SK-N-SH (cell line): Measurements from ENCODE around the gene MAMLD1. TPM values are rescaled to one million over a fixed set of nuclear protein-coding genes. Genes with fewer than 3 reads are reported as not detected.

Experiments used
- CTCF ChIA-PET: fragments of 300-600, 350-600 bp; formaldehyde crosslinking; extraction: SDS; loops from one replicate; lab custom pipeline; 2021; lab: Yijun Ruan, JAX
- POLR2A ChIA-PET: fragments of 350-600 bp; sonication (Branson Sonifier 250); formaldehyde crosslinking; extraction: SDS; loops from one replicate; lab custom pipeline; 2020; ENCODE audit warnings: antibody characterized with exemption, inconsistent platforms; lab: Yijun Ruan, JAX
- DNase-seq: peaks from one replicate; pipeline ENCODE4 v3.0.0; 2012
- H2AFZ ChIP-seq: fragments of 200-600 bp; sonication (generic); 2 replicates; pipeline ENCODE4 v1.8.1; 2016; ENCODE audit warnings: antibody characterized with exemption, mild to moderate bottlenecking, low read depth
- H3F3A ChIP-seq: fragments of 200-600 bp; sonication (generic); replicated peaks from 2 replicates; pipeline ENCODE3; 2016; ENCODE audit warnings: antibody characterized with exemption, mild to moderate bottlenecking; ENCODE audit not compliant: insufficient read depth
- H3K27ac ChIP-seq, 2 experiments: fragments of 200-500 bp in 1 of 2; fragments of 200-600 bp in 1 of 2; sonication (Bioruptor generic) in 1 of 2; sonication (generic), shearing (Covaris generic) in 1 of 2; 2 replicates each; pipeline versions ENCODE4 v1.5.1 to v1.6.1; 2014 to 2016; ENCODE audit warnings: low read depth in 2 of 2, inconsistent platforms in 1 of 2, low read length in 1 of 2, mild to moderate bottlenecking in 1 of 2, mixed read lengths in 1 of 2
- H3K27me3 ChIP-seq: fragments of 200-600 bp; sonication (generic), shearing (Covaris generic); 2 replicates; pipeline ENCODE4 v1.6.1; 2016; ENCODE audit warnings: mixed run types; ENCODE audit not compliant: insufficient read depth
- H3K36me3 ChIP-seq, 2 experiments: fragments of 200-500 bp in 1 of 2; fragments of 200-600 bp in 1 of 2; sonication (Bioruptor generic) in 1 of 2; sonication (generic) in 1 of 2; replicated peaks in 1 of 2; 2 replicates each; pipeline versions ENCODE3 to v1.5.1; 2014 to 2016; ENCODE audit warnings: low read length in 1 of 2, mild to moderate bottlenecking in 1 of 2; ENCODE audit not compliant: insufficient read depth in 2 of 2, control insufficient read depth in 1 of 2
- H3K4me1 ChIP-seq, 2 experiments: fragments of 200-500 bp in 1 of 2; fragments of 200-600 bp in 1 of 2; sonication (Bioruptor generic) in 1 of 2; sonication (generic), shearing (Covaris generic) in 1 of 2; 2 replicates each; pipeline versions ENCODE4 v1.5.1 to v1.6.1; 2014 to 2016; ENCODE audit warnings: low read depth in 1 of 2, low read length in 1 of 2, mixed run types in 1 of 2; ENCODE audit not compliant: insufficient read depth in 2 of 2, control insufficient read depth in 1 of 2
- H3K4me2 ChIP-seq: fragments of 200-600 bp; sonication (generic), shearing (Covaris generic); 2 replicates; pipeline ENCODE4 v1.6.1; 2017; ENCODE audit warnings: mixed run types
- H3K4me3 ChIP-seq, 2 experiments: fragments of 200-500 bp in 1 of 2; fragments of 200-600 bp in 1 of 2; sonication (Bioruptor generic) in 1 of 2; sonication (generic), shearing (Covaris generic) in 1 of 2; 2 replicates each; pipeline versions ENCODE4 v1.5.1 to v1.8.1; 2014 to 2016; ENCODE audit warnings: low read depth in 2 of 2, inconsistent platforms in 1 of 2, low read length in 1 of 2, mild to moderate bottlenecking in 1 of 2, mixed read lengths in 1 of 2, moderate library complexity in 1 of 2
- H3K79me2 ChIP-seq: fragments of 200-600 bp; sonication (generic); 2 replicates; pipeline ENCODE4 v1.8.1; 2017; ENCODE audit warnings: mild to moderate bottlenecking; ENCODE audit not compliant: insufficient read depth
- H3K9ac ChIP-seq: fragments of 200-600 bp; sonication (generic); 2 replicates; pipeline ENCODE4 v1.6.1; 2017; ENCODE audit warnings: mixed run types
- H3K9me2 ChIP-seq: fragments of 200-600 bp; sonication (generic); 2 replicates; pipeline ENCODE4 v1.6.1; 2017; ENCODE audit warnings: mixed run types
- H3K9me3 ChIP-seq: fragments of 200-600 bp; sonication (generic); 2 replicates; pipeline ENCODE4 v1.6.1; 2017; ENCODE audit warnings: mixed run types, mild to moderate bottlenecking, moderate library complexity
- H4K20me1 ChIP-seq: fragments of 200-600 bp; sonication (generic); 2 replicates; pipeline ENCODE4 v1.6.1; 2017; ENCODE audit warnings: mild to moderate bottlenecking, mixed run types; ENCODE audit not compliant: insufficient read depth
- ELF1 ChIP-seq: IDR thresholded peaks from 2 replicates; pipeline ENCODE4 v1.4.0; 2012
- EP300 ChIP-seq, 2 experiments: IDR thresholded peaks; 2 replicates each; pipeline versions ENCODE4 v1.4.0 to v1.6.1; 2012; ENCODE audit warnings: borderline replicate concordance in 1 of 2, low read depth in 1 of 2, low read length in 1 of 2
- EZH2phosphoT487 ChIP-seq: fragments of 200-600 bp; sonication (generic); IDR thresholded peaks from 2 replicates; pipeline ENCODE4 v1.6.1; 2017; ENCODE audit warnings: low read depth, mixed run types, mild to moderate bottlenecking, antibody characterized with exemption, moderate library complexity, borderline replicate concordance
- FOSL2 ChIP-seq: IDR thresholded peaks from 2 replicates; pipeline ENCODE4 v1.4.0; 2012; ENCODE audit warnings: low read depth, mild to moderate bottlenecking, moderate library complexity, borderline replicate concordance
- FOXJ3 ChIP-seq: sonication (generic); formaldehyde crosslinking; IDR thresholded peaks from 2 replicates; pipeline ENCODE4 v1.5.1; 2020; ENCODE audit warnings: mild to moderate bottlenecking, missing genetic modification reagents
- GABPA ChIP-seq: IDR thresholded peaks from 2 replicates; pipeline ENCODE4 v1.4.0; 2012; ENCODE audit warnings: low read depth, mild to moderate bottlenecking
- MXI1 ChIP-seq: IDR thresholded peaks from 2 replicates; pipeline ENCODE4 v1.6.1; 2012; ENCODE audit warnings: mild to moderate bottlenecking, low read depth, low read length, improper control_type of control experiment
- NRF1 ChIP-seq: IDR thresholded peaks from 2 replicates; pipeline ENCODE4 v1.6.1; 2012; ENCODE audit warnings: low read depth, mild to moderate bottlenecking, low read length
- POLR2AphosphoS5 ChIP-seq: IDR thresholded peaks from 2 replicates; pipeline ENCODE4 v1.6.1; 2012; ENCODE audit warnings: low read depth, low read length
- RCOR1 ChIP-seq: fragments of 150-350 bp; IDR thresholded peaks from 2 replicates; pipeline ENCODE4 v1.6.1; 2017; ENCODE audit warnings: antibody characterized with exemption, low read length
- RXRA ChIP-seq: IDR thresholded peaks from 2 replicates; pipeline ENCODE4 v1.4.0; 2012; ENCODE audit warnings: low read depth, mild to moderate bottlenecking, borderline replicate concordance
- SMC3 ChIP-seq: IDR thresholded peaks from 2 replicates; pipeline ENCODE4 v1.6.1; 2012; ENCODE audit warnings: low read depth, low read length, improper control_type of control experiment
- TAF1 ChIP-seq: IDR thresholded peaks from 2 replicates; pipeline ENCODE4 v1.6.1; 2012; ENCODE audit warnings: low read depth, mild to moderate bottlenecking, low read length, moderate library complexity, borderline replicate concordance
- TCF12 ChIP-seq: IDR thresholded peaks from 2 replicates; pipeline ENCODE4 v1.4.0; 2012
- WGBS: methylation state at CpG from one replicate; pipeline ENCODE4 v1.1.6; 2017; ENCODE audit warnings: low lambda C conversion rate; 5-methylcytosine and 5-hydroxymethylcytosine counted together
- polyA plus RNA-seq, 3 experiments: library from polyadenylated mRNA; depleted of rRNA; stranded (reverse); fragments of >200 nt; gene quantifications; 2 replicates each; pipeline ENCODE4 v1.2.3, GENCODE V29; 2012
- TF ChIP-seq, protein P1 (sequence below): IDR thresholded peaks from 2 replicates; pipeline ENCODE4 v1.4.0; 2012; ENCODE audit warnings: low read depth, borderline replicate concordance
- TF ChIP-seq, protein P2 (sequence below): IDR thresholded peaks from 2 replicates; pipeline ENCODE4 v1.4.0; 2012; ENCODE audit warnings: low read depth
- TF ChIP-seq, protein P3 (sequence below): fragments of 200-600 bp; sonication (generic); IDR thresholded peaks from 2 replicates; pipeline ENCODE4 v1.6.1; 2017; ENCODE audit warnings: antibody characterized with exemption, mild to moderate bottlenecking, moderate library complexity
- TF ChIP-seq, protein P4 (sequence below): IDR thresholded peaks from 2 replicates; pipeline ENCODE4 v1.4.0; 2012; ENCODE audit warnings: low read depth, borderline replicate concordance

Gene MAMLD1
- polyA plus RNA-seq, 1 of the 3 experiments (the other 2 are of a cell fraction): 4.4 TPM

DNA sequence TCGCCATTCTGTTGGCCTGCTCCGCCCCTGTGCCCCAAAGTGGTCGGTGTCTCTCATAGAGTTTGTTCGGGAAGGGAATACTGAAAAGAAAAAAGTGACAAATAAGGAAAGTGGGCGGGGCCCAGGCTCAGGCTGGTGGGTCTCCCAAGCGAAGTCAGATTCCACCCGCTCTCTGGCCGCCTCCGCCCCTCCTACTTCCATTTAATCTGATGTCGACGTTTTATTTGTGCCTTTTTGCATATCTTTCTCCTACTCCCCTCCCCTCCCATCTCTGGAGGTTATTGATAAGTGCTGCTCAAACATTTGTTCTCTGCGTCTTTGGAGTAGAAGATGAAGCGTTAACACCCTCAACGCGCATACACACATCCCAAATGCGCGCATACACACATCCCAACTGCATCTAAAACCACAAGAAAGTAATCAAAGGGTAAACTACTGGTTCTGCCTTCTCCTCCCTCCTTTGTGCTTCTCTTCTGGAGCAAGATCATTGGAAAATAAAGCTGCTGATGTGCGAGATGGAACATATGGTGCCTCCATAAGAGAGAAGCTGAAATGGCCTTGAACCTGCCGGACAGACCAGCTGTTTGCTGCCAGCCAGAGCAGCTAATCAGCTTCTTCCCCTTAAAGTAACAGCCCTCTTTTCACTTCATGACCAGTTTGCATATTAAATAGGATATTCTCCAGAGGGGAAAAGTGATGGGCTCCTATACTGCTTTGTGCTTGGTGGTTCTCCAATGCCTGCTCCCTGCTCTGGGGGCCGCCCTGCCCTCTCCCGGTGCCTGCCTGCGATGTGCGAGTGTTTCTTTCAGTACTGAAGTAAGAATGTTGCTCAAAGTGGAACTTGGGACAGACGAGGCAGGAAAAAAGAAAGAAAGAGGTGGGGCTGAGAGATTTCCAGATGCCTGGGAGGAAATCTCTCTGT, 3.1 kb downstream of the MAMLD1 start:
- ChIA-PET POLR2A (no interaction called here), CTCF (interaction anchor here (0.6 to 4.8 kb wide), 15 partner anchors 10 to 404 kb away, joined by 3 to 18 read pairs (median 3); no protein-coding TSS in a partner anchor)
- WGBS: 54% methylated on average over 24 of the region's 24 CpGs
- TF ChIP-seq RXRA (no peak), NRF1 (no peak), FOXJ3 (CRISPR knock-in tag) (no peak), SMC3 (no peak), ELF1 (no peak), POLR2AphosphoS5 (no peak), FOSL2 (no peak), EP300 (IDR thresholded peaks at IDR 0.05; ENCODE audit: borderline replicate concordance in 1 of 2, low read depth in 1 of 2, low read length in 1 of 2) (no peak), EZH2phosphoT487 (no peak), GABPA (no peak), TCF12 (no peak), MXI1 (no peak), RCOR1 (no peak), TAF1 (no peak)
- TF ChIP-seq, protein P1, sequence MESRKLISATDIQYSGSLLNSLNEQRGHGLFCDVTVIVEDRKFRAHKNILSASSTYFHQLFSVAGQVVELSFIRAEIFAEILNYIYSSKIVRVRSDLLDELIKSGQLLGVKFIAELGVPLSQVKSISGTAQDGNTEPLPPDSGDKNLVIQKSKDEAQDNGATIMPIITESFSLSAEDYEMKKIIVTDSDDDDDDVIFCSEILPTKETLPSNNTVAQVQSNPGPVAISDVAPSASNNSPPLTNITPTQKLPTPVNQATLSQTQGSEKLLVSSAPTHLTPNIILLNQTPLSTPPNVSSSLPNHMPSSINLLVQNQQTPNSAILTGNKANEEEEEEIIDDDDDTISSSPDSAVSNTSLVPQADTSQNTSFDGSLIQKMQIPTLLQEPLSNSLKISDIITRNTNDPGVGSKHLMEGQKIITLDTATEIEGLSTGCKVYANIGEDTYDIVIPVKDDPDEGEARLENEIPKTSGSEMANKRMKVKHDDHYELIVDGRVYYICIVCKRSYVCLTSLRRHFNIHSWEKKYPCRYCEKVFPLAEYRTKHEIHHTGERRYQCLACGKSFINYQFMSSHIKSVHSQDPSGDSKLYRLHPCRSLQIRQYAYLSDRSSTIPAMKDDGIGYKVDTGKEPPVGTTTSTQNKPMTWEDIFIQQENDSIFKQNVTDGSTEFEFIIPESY: no peak
- TF ChIP-seq, protein P2, sequence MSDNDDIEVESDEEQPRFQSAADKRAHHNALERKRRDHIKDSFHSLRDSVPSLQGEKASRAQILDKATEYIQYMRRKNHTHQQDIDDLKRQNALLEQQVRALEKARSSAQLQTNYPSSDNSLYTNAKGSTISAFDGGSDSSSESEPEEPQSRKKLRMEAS: no peak
- TF ChIP-seq, protein P3, sequence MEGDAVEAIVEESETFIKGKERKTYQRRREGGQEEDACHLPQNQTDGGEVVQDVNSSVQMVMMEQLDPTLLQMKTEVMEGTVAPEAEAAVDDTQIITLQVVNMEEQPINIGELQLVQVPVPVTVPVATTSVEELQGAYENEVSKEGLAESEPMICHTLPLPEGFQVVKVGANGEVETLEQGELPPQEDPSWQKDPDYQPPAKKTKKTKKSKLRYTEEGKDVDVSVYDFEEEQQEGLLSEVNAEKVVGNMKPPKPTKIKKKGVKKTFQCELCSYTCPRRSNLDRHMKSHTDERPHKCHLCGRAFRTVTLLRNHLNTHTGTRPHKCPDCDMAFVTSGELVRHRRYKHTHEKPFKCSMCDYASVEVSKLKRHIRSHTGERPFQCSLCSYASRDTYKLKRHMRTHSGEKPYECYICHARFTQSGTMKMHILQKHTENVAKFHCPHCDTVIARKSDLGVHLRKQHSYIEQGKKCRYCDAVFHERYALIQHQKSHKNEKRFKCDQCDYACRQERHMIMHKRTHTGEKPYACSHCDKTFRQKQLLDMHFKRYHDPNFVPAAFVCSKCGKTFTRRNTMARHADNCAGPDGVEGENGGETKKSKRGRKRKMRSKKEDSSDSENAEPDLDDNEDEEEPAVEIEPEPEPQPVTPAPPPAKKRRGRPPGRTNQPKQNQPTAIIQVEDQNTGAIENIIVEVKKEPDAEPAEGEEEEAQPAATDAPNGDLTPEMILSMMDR: no peak
- TF ChIP-seq, protein P4, sequence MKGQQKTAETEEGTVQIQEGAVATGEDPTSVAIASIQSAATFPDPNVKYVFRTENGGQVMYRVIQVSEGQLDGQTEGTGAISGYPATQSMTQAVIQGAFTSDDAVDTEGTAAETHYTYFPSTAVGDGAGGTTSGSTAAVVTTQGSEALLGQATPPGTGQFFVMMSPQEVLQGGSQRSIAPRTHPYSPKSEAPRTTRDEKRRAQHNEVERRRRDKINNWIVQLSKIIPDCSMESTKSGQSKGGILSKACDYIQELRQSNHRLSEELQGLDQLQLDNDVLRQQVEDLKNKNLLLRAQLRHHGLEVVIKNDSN: no peak
- no peaks in the 10 kb centered on the region; the same call in 1 of the 2 replicates for H3K27me3 ChIP-seq
- H3K9me2 ChIP-seq: no peaks in the 10 kb centered on the region
- H2AFZ ChIP-seq: 0 out of 2 replicates have a peak overlapping the region, but pooled peaks have one; percentile 29
- H3F3A ChIP-seq: peaks cover 6% of the 10 kb centered on the region
- H4K20me1 ChIP-seq: no peaks in the 10 kb centered on the region
- no peak overlapping the region for H3K9ac ChIP-seq
- DNase-seq: no peak
- H3K4me3 ChIP-seq: peak overlapping the region in 1 of 2 experiments; percentile 43; a peak in 2 of 4 replicates
- H3K27ac ChIP-seq: peak overlapping the region in 1 of 2 experiments; percentile 65; a peak in 2 of 4 replicates
- H3K36me3 ChIP-seq: no peaks in the 10 kb centered on the region
- H3K4me2 ChIP-seq: peak overlapping the region; percentile 68
- H3K4me1 ChIP-seq: peaks cover 0 to 14% of the 10 kb centered on the region in 2 experiments; a peak in 1 of 4 replicates
- no peaks in the 10 kb centered on the region for H3K9me3 ChIP-seq
- H3K79me2 ChIP-seq: peaks cover 65% of the 10 kb centered on the region
